GM12878 (cell line): ENCODE results near the gene RPL22. TPM values are rescaled to one million over a fixed set of nuclear protein-coding genes. Genes with fewer than 3 reads are reported as not detected.

ENCODE experiments used
- ATF7 ChIP-seq: fragments of 450-650 bp; IDR thresholded peaks from 2 replicates; pipeline ENCODE4 v1.6.1; 2016; ENCODE audit warnings: low read depth, mild to moderate bottlenecking
- BACH1 ChIP-seq: fragments of 450-650 bp; IDR thresholded peaks from 2 replicates; pipeline ENCODE4 v1.6.1; 2017; ENCODE audit warnings: mild to moderate bottlenecking, borderline replicate concordance
- BCL11A ChIP-seq: IDR thresholded peaks from 2 replicates; pipeline ENCODE4 v1.6.1; 2011; ENCODE audit warnings: low read depth, low read length
- BHLHE40 ChIP-seq, 2 experiments: fragments of 450-650 bp in 1 of 2; IDR thresholded peaks; 2 replicates each; pipeline ENCODE4 v1.6.1; 2011 to 2017; ENCODE audit warnings: low read depth in 2 of 2, borderline replicate concordance in 1 of 2, improper control_type of control experiment in 1 of 2, low read length in 1 of 2, mild to moderate bottlenecking in 1 of 2
- CBX3 ChIP-seq: fragments of 200-600 bp; sonication (generic); IDR thresholded peaks from 2 replicates; pipeline ENCODE4 v1.6.1; 2016; ENCODE audit warnings: low read depth, borderline replicate concordance
- CHD4 ChIP-seq: fragments of 200-600 bp; sonication (generic); IDR thresholded peaks from 2 replicates; pipeline ENCODE4 v1.6.1; 2016; ENCODE audit warnings: mild to moderate bottlenecking
- FOS ChIP-seq: IDR thresholded peaks from 3 replicates; pipeline ENCODE4 v1.6.1; 2011; ENCODE audit warnings: borderline replicate concordance; ENCODE audit not compliant: insufficient read length; ENCODE audit errors: extremely low read depth
- HCFC1 ChIP-seq: fragments of 150-350 bp; IDR thresholded peaks from 2 replicates; pipeline ENCODE4 v1.6.1; 2014; ENCODE audit warnings: low read length
- KDM1A ChIP-seq: fragments of 200-600 bp; sonication (generic); IDR thresholded peaks from 2 replicates; pipeline ENCODE4 v1.6.1; 2016; ENCODE audit warnings: borderline replicate concordance
- MEF2B ChIP-seq: fragments of 450-650 bp; IDR thresholded peaks from 2 replicates; pipeline ENCODE4 v1.6.1; 2018; ENCODE audit warnings: mild to moderate bottlenecking, moderate library complexity; ENCODE audit not compliant: partially characterized antibody, poor library complexity, severe bottlenecking
- NFXL1 ChIP-seq: fragments of 450-650 bp; IDR thresholded peaks from 2 replicates; pipeline ENCODE4 v1.6.1; 2017; ENCODE audit warnings: antibody characterized with exemption, mild to moderate bottlenecking, borderline replicate concordance
- NR2C1 ChIP-seq: fragments of 450-650 bp; IDR thresholded peaks from 2 replicates; pipeline ENCODE4 v1.6.1; 2017; ENCODE audit warnings: antibody characterized with exemption, mild to moderate bottlenecking, moderate library complexity
- NR2F1 ChIP-seq: fragments of 450-650 bp; conservative IDR thresholded peaks from 2 replicates; pipeline ENCODE4 v1.6.1; 2017; ENCODE audit warnings: mild to moderate bottlenecking
- PAX8 ChIP-seq: fragments of 450-650 bp; IDR thresholded peaks from 2 replicates; pipeline ENCODE4 v1.6.1; 2017; ENCODE audit warnings: mild to moderate bottlenecking, moderate library complexity
- POLR2A ChIP-seq: IDR thresholded peaks from 2 replicates; pipeline ENCODE4 v1.6.1; 2011; ENCODE audit warnings: low read depth, mild to moderate bottlenecking, low read length
- RAD51 ChIP-seq: fragments of 450-650 bp; IDR thresholded peaks from 2 replicates; pipeline ENCODE4 v1.6.1; 2016; ENCODE audit warnings: moderate library complexity, mild to moderate bottlenecking, inconsistent platforms
- RBBP5 ChIP-seq: fragments of 200-600 bp; sonication (generic); conservative IDR thresholded peaks from 2 replicates; pipeline ENCODE4 v1.6.1; 2016
- SPI1 ChIP-seq: IDR thresholded peaks from 2 replicates; pipeline ENCODE4 v1.6.1; 2011; ENCODE audit warnings: low read depth, mild to moderate bottlenecking, low read length, moderate library complexity, borderline replicate concordance; ENCODE audit not compliant: insufficient read depth
- STAT1 ChIP-seq: fragments of 450-650 bp; conservative IDR thresholded peaks from 2 replicates; pipeline ENCODE4 v1.6.1; 2014; ENCODE audit warnings: antibody characterized with exemption, mild to moderate bottlenecking
- STAT3 ChIP-seq: IDR thresholded peaks from 2 replicates; pipeline ENCODE4 v1.6.1; 2011; ENCODE audit warnings: low read depth, low read length, improper control_type of control experiment
- SUPT20H ChIP-seq: IDR thresholded peaks from 2 replicates; pipeline ENCODE4 v1.6.1; 2011; ENCODE audit warnings: low read depth, mild to moderate bottlenecking, low read length, moderate library complexity, borderline replicate concordance; ENCODE audit not compliant: control insufficient read depth
- TAF1 ChIP-seq: IDR thresholded peaks from 2 replicates; pipeline ENCODE4 v1.6.1; 2011; ENCODE audit warnings: mild to moderate bottlenecking, low read depth, low read length, borderline replicate concordance
- TARDBP ChIP-seq: IDR thresholded peaks from 2 replicates; pipeline ENCODE4 v1.6.1; 2016; ENCODE audit warnings: borderline replicate concordance
- TCF7 ChIP-seq: IDR thresholded peaks from 2 replicates; pipeline ENCODE4 v1.6.1; 2014; ENCODE audit warnings: antibody characterized with exemption, borderline replicate concordance
- YY1 ChIP-seq: IDR thresholded peaks from 2 replicates; pipeline ENCODE4 v1.6.1; 2011; ENCODE audit warnings: low read depth, mild to moderate bottlenecking, low read length
- ZNF217 ChIP-seq: fragments of 450-650 bp; IDR thresholded peaks from 2 replicates; pipeline ENCODE4 v1.6.1; 2017; ENCODE audit warnings: antibody characterized with exemption, mild to moderate bottlenecking
- polyA plus RNA-seq, 11 experiments: library from polyadenylated mRNA; depleted of rRNA in 4 of 11; unstranded in 6 of 11; stranded (reverse) in 5 of 11; fragments of >200 nt; fragmentation: Nextera tagmentation in 4 of 11; fragmentation: Illumina TruSeq in 1 of 11; extraction: Ambion mirVana in 4 of 11; extraction: Trizol in 1 of 11; gene quantifications; 1 replicate in 1 of 11; 2 replicates in 10 of 11; pipeline versions ENCODE4 v1.2.1 to v1.2.3, GENCODE V29; 2011 to 2016; ENCODE audit warnings: inconsistent platforms in 2 of 11, missing spikeins in 2 of 11, low read depth in 1 of 11
- total RNA-seq, 4 experiments: library from RNA; depleted of rRNA in 3 of 4; stranded (reverse); fragments of >200 nt in 3 of 4; fragmentation: Illumina TruSeq in 1 of 4; extraction: Trizol in 1 of 4; gene quantifications; 2 replicates each; pipeline versions ENCODE4 v1.2.1 to v1.2.3, GENCODE V29; 2013 to 2021
- TF ChIP-seq, protein P1 (sequence below): fragments of 150-350 bp; IDR thresholded peaks from 2 replicates; pipeline ENCODE4 v1.6.1; 2014; ENCODE audit warnings: mild to moderate bottlenecking, low read depth, low read length
- TF ChIP-seq, protein P2 (sequence below): IDR thresholded peaks from 2 replicates; pipeline ENCODE4 v1.6.1; 2011; ENCODE audit warnings: borderline replicate concordance, low read depth, mild to moderate bottlenecking, moderate library complexity, low read length; ENCODE audit not compliant: insufficient read depth, poor library complexity, severe bottlenecking
- TF ChIP-seq, protein P3 (sequence below): fragments of 450-650 bp; IDR thresholded peaks from 2 replicates; pipeline ENCODE4 v1.6.1; 2018; ENCODE audit warnings: borderline replicate concordance, mild to moderate bottlenecking; ENCODE audit not compliant: partially characterized antibody

The RPL22 gene
- total and polyA plus RNA-seq, 10 of the 15 experiments (the other 5 are each of a cell fraction or from before 2014, with no cell fraction given), result 191 to 560 (median 430) TPM

DNA sequence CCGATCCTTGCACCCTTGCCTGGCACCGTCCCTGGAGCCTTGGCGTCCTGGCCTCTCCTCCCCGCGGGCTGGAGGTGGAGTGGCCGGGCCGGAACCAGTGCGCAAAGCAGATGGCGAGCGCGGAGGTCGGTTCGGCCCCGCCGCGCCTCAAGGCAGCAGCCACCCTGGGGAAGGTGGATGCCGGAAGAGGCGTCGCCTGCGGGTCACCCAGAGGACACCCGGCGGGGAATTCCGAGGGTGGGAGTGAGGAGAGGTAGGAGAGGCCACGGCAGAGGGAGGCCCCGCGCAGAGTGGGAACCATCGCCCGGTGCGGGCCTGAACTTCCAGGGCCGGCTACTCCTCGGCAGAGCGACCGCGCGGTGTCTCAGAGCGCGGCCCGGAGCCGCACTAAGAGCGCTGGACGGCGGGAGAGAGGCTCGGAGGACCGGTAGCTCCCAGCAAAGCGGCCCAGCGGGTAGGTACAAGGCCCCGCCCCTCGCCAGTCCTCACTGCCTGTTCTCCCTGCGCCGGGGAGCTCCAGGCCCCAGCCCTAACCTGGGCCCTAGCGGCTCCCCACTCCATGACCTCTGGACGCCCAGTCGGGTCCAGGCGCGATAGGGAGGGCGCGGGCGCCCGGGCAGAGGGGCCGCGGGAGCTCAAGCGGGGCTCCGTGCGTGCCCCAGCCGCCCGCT, 6.6 kb upstream of the RPL22 start, which contains the start of gene RNF207 (continued):
- no peak for TF ChIP-seq BACH1
- TF ChIP-seq, protein P1, sequence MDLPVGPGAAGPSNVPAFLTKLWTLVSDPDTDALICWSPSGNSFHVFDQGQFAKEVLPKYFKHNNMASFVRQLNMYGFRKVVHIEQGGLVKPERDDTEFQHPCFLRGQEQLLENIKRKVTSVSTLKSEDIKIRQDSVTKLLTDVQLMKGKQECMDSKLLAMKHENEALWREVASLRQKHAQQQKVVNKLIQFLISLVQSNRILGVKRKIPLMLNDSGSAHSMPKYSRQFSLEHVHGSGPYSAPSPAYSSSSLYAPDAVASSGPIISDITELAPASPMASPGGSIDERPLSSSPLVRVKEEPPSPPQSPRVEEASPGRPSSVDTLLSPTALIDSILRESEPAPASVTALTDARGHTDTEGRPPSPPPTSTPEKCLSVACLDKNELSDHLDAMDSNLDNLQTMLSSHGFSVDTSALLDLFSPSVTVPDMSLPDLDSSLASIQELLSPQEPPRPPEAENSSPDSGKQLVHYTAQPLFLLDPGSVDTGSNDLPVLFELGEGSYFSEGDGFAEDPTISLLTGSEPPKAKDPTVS, result no peak
- TF ChIP-seq RAD51, result no peak
- peak; percentile 92 for TF ChIP-seq POLR2A
- TF ChIP-seq HCFC1, result no peak; the same call in 1 of the 2 replicates
- no peak for TF ChIP-seq RBBP5
- TF ChIP-seq ZNF217, result no peak
- peak; percentile 14 for TF ChIP-seq MEF2B
- 0 out of 2 replicates have a peak, but pooled peaks have one; percentile 49 for TF ChIP-seq TAF1
- peak; percentile 48; the same call in 1 of the 2 replicates for TF ChIP-seq NR2F1
- no peak for TF ChIP-seq KDM1A
- TF ChIP-seq, protein P2, sequence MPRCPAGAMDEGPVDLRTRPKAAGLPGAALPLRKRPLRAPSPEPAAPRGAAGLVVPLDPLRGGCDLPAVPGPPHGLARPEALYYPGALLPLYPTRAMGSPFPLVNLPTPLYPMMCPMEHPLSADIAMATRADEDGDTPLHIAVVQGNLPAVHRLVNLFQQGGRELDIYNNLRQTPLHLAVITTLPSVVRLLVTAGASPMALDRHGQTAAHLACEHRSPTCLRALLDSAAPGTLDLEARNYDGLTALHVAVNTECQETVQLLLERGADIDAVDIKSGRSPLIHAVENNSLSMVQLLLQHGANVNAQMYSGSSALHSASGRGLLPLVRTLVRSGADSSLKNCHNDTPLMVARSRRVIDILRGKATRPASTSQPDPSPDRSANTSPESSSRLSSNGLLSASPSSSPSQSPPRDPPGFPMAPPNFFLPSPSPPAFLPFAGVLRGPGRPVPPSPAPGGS, result no peak
- no peak for TF ChIP-seq STAT3
- TF ChIP-seq ATF7, result no peak
- no peak for TF ChIP-seq CHD4
- no peak for TF ChIP-seq TCF7
- no peak for TF ChIP-seq SUPT20H
- TF ChIP-seq TARDBP, result peak; percentile 29; the same call in 1 of the 2 replicates
- no peak for TF ChIP-seq PAX8
- TF ChIP-seq SPI1, result no peak
- TF ChIP-seq FOS, result no peak
- no peak for TF ChIP-seq STAT1
- TF ChIP-seq NR2C1, result 0 out of 2 replicates have a peak, but pooled peaks have one; percentile 31
- TF ChIP-seq, protein P3, sequence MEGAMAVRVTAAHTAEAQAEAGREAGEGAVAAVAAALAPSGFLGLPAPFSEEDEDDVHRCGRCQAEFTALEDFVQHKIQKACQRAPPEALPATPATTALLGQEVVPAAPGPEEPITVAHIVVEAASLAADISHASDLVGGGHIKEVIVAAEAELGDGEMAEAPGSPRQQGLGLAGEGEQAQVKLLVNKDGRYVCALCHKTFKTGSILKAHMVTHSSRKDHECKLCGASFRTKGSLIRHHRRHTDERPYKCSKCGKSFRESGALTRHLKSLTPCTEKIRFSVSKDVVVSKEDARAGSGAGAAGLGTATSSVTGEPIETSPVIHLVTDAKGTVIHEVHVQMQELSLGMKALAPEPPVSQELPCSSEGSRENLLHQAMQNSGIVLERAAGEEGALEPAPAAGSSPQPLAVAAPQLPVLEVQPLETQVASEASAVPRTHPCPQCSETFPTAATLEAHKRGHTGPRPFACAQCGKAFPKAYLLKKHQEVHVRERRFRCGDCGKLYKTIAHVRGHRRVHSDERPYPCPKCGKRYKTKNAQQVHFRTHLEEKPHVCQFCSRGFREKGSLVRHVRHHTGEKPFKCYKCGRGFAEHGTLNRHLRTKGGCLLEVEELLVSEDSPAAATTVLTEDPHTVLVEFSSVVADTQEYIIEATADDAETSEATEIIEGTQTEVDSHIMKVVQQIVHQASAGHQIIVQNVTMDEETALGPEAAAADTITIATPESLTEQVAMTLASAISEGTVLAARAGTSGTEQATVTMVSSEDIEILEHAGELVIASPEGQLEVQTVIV, result no peak
- no peak for TF ChIP-seq BCL11A
- no peak for TF ChIP-seq CBX3
- peak in 1 of 2 experiments; percentile 25; a peak in 1 of 4 replicates for TF ChIP-seq BHLHE40 (IDR thresholded peaks at IDR 0.05; ENCODE audit: borderline replicate concordance in 1 of 2, low read depth in 2 of 2, low read length in 1 of 2)
- TF ChIP-seq NFXL1, result no peak
- TF ChIP-seq YY1, result 0 out of 2 replicates have a peak, but pooled peaks have one; percentile 49
